Stimulated activated memory B cell treated with anti-CD40 and anti-IgM and Interleukin-4, amounts not matched to agents 10 μg/mL and 1 μg/mL and 100 μg/mL, for 72 hours (primary cell): ENCODE results near the gene MAD1L1.
"Not testable (repeated sequence)": the region's sequence is repeated elsewhere in the genome, so short reads cannot be mapped to it uniquely, and the experiment has no call there.

ENCODE experiments used
- ATAC-seq: fragments of 150-1000 bp; cut with Tn5 transposase; 2 replicates; pipeline ENCODE4 v1.10.0; 2021
- H3K27ac Mint-ChIP-seq: one replicate; pipeline ENCODE4 v1.8.0; 2022; ENCODE audit warnings: mild to moderate bottlenecking, mixed read lengths
- H3K27me3 Mint-ChIP-seq: one replicate; pipeline ENCODE4 v1.8.0; 2022; ENCODE audit warnings: mixed read lengths
- H3K36me3 Mint-ChIP-seq: one replicate; pipeline ENCODE4 v1.8.0; 2022; ENCODE audit warnings: mixed read lengths
- H3K4me1 Mint-ChIP-seq: one replicate; pipeline ENCODE4 v1.8.0; 2022; ENCODE audit warnings: mixed read lengths
- H3K4me3 Mint-ChIP-seq: one replicate; pipeline ENCODE4 v1.8.0; 2022; ENCODE audit warnings: mild to moderate bottlenecking, moderate library complexity, mixed read lengths
- H3K9me3 Mint-ChIP-seq: one replicate; pipeline ENCODE4 v1.8.0; 2022; ENCODE audit warnings: mixed read lengths

MAD1L1 gene

GRCh38 chr7:2162004-2162902 is 70.5 kb downstream of the MAD1L1 start:
- not testable (repeated sequence) for H3K27ac Mint-ChIP-seq, H3K27me3 Mint-ChIP-seq, H3K9me3 Mint-ChIP-seq, ATAC-seq, H3K4me3 Mint-ChIP-seq
- Mint-ChIP-seq H3K36me3 (peaks cover 44% of the 10 kb centered on the region), H3K4me1 (peaks cover 27% of the 10 kb centered on the region)

GRCh38 chr7:2159176-2159520 is 73.6 kb downstream of the MAD1L1 start:
- H3K36me3 Mint-ChIP-seq, result peaks cover 40% of the 10 kb centered on the region
- H3K9me3 Mint-ChIP-seq, result no peaks in the 10 kb centered on the region
- H3K27ac Mint-ChIP-seq, result no peak overlapping the region

DNA sequence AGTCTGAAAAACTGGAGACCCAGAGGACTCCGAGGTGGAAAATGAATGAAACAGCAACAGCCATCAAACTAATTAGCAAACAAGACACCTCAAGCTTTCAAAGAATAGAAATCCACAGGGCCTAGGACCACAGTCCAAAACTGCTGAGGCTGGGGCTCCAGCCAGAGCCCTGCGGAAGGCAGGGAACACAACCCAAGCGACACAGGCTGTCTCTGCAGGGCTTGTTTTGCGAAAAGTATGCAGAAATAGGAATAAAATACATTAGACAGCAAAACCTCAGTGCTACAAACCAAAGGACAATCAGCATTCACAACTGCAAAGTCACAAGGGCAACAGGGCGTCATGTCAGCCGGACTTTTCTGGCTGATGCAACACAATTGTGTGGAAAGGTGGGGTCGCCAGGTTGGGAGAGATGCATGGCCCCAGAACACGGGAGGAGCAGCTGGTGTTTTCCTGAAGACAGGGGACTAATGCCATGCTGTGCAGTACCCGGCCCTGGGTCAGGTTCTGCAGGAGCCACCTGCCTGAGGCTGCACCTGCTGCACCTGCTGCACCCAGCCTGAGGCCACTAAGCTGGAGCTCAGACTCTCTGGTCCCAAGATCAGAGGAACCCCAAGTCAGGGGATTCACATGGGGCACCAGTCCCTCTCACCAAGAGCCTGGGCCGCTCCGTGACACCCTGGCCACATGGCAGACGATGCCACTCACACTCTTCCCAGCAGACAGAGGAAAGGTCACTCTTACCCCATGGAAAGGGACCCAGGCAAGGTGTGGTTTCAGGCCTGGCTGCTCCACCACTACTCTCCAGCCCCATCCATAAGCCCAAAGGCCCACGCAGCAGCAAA is 74.2 kb downstream of the MAD1L1 start:
- Mint-ChIP-seq H3K4me3 (no peak overlapping the region), H3K4me1 (peaks cover 8% of the 10 kb centered on the region), H3K9me3 (no peaks in the 10 kb centered on the region), H3K27me3 (no peaks in the 10 kb centered on the region), H3K36me3 (peaks cover 40% of the 10 kb centered on the region), H3K27ac (no peak overlapping the region)
- ATAC-seq, result no peak

More at GRCh38 chr7:2159176-2159520, 73.6 kb downstream of the MAD1L1 start:
- Mint-ChIP-seq H3K4me1 (peaks cover 3% of the 10 kb centered on the region), H3K4me3 (no peak overlapping the region), H3K27me3 (no peaks in the 10 kb centered on the region)
- no peak for ATAC-seq

- no peak overlapping the region for H3K4me3 Mint-ChIP-seq
- no peaks in the 10 kb centered on the region for H3K9me3 Mint-ChIP-seq
- peaks cover 15% of the 10 kb centered on the region for H3K4me1 Mint-ChIP-seq
- no peaks in the 10 kb centered on the region for H3K27me3 Mint-ChIP-seq
- no peak overlapping the region for H3K27ac Mint-ChIP-seq
- peaks cover 36% of the 10 kb centered on the region for H3K36me3 Mint-ChIP-seq
- no peak for ATAC-seq
Measured at GRCh38 chr7:2157473-2158279, 75.1 kb downstream of the MAD1L1 start.

- peaks cover 35% of the 10 kb centered on the region for H3K36me3 Mint-ChIP-seq
Measured at GRCh38 chr7:2156756-2157472, 75.8 kb downstream of the MAD1L1 start.

GRCh38 chr7:2154831-2155230 is 77.9 kb downstream of the MAD1L1 start:
- no peak overlapping the region for H3K4me3 Mint-ChIP-seq
- peaks cover 35% of the 10 kb centered on the region for H3K36me3 Mint-ChIP-seq
- ATAC-seq, result no peak
- H3K4me1 Mint-ChIP-seq, result peaks cover 15% of the 10 kb centered on the region
- H3K9me3 Mint-ChIP-seq, result no peaks in the 10 kb centered on the region
- H3K27ac Mint-ChIP-seq, result no peak overlapping the region
- no peaks in the 10 kb centered on the region for H3K27me3 Mint-ChIP-seq

More at GRCh38 chr7:2156756-2157472, 75.8 kb downstream of the MAD1L1 start:
- Mint-ChIP-seq H3K27ac (peak overlapping the region; percentile 44), H3K27me3 (no peaks in the 10 kb centered on the region), H3K9me3 (no peaks in the 10 kb centered on the region), H3K4me1 (peaks cover 15% of the 10 kb centered on the region), H3K4me3 (no peak overlapping the region)
- ATAC-seq, result no peak

- Mint-ChIP-seq H3K4me1 (peaks cover 15% of the 10 kb centered on the region), H3K9me3 (no peaks in the 10 kb centered on the region), H3K27me3 (no peaks in the 10 kb centered on the region), H3K27ac (no peak overlapping the region), H3K36me3 (peaks cover 36% of the 10 kb centered on the region), H3K4me3 (no peak overlapping the region)
- no peak for ATAC-seq
Measured at GRCh38 chr7:2154121-2154520, 78.6 kb downstream of the MAD1L1 start.

GRCh38 chr7:2152646-2153045 is 80.1 kb downstream of the MAD1L1 start:
- Mint-ChIP-seq H3K36me3 (peaks cover 44% of the 10 kb centered on the region), H3K27ac (no peak overlapping the region), H3K9me3 (no peaks in the 10 kb centered on the region), H3K4me3 (no peak overlapping the region), H3K4me1 (peaks cover 15% of the 10 kb centered on the region), H3K27me3 (no peaks in the 10 kb centered on the region)
- no peak for ATAC-seq

DNA sequence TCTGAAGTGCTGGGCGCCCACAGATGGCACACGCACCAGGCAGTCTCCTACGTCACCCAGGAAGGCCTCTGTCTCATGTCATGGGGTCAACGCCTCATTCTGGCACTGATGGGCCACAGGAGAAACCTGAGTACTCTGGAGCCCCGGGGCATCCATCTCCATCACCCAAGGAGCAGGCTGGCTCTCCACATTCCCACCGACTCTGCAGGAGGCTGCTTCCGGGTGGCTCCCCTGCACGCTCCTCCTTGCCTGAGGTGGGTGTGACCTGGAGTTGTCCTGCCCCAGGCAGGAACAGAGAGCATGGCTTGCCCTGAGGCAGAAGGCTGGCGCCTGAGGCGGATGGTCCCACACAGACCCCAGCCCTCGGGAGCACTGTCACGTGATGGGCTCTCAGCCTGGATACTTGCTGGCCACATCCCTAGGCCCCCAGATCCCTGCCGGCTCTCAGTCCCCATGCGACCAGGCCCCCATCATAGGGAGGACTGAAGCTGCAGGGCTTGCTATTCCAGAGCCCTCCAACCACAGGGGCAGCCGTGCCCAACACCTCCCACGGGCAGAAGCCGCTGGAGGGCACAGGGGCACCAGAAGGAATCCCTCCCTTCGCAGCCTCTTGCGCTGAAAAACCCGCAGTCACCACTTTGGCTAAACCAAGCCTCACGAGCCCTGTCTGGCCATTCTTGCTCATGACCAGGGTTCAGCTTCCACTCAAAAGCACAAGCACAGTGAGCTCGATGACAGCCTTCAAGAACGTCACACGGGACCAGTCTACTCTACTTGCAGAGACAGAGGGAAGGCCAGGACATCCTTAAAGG is 80.7 kb downstream of the MAD1L1 start:
- peaks cover 50% of the 10 kb centered on the region for H3K36me3 Mint-ChIP-seq
- peaks cover 15% of the 10 kb centered on the region for H3K4me1 Mint-ChIP-seq
- no peak overlapping the region for H3K27ac Mint-ChIP-seq
- no peak for ATAC-seq
- H3K9me3 Mint-ChIP-seq, result no peaks in the 10 kb centered on the region
- H3K27me3 Mint-ChIP-seq, result no peaks in the 10 kb centered on the region
- no peak overlapping the region for H3K4me3 Mint-ChIP-seq

GRCh38 chr7:2151237-2151636 is 81.5 kb downstream of the MAD1L1 start:
- ATAC-seq, result no peak
- Mint-ChIP-seq H3K27ac (no peak overlapping the region), H3K36me3 (peaks cover 58% of the 10 kb centered on the region), H3K27me3 (no peaks in the 10 kb centered on the region), H3K4me3 (no peak overlapping the region), H3K9me3 (no peaks in the 10 kb centered on the region), H3K4me1 (peaks cover 15% of the 10 kb centered on the region)

GRCh38 chr7:2150445-2150815 is 82.3 kb downstream of the MAD1L1 start:
- H3K36me3 Mint-ChIP-seq, result peaks cover 61% of the 10 kb centered on the region
- H3K4me1 Mint-ChIP-seq, result peaks cover 15% of the 10 kb centered on the region
- ATAC-seq, result no peak
- H3K4me3 Mint-ChIP-seq, result no peak overlapping the region
- H3K27ac Mint-ChIP-seq, result no peak overlapping the region
- H3K9me3 Mint-ChIP-seq, result no peaks in the 10 kb centered on the region
- no peaks in the 10 kb centered on the region for H3K27me3 Mint-ChIP-seq

DNA sequence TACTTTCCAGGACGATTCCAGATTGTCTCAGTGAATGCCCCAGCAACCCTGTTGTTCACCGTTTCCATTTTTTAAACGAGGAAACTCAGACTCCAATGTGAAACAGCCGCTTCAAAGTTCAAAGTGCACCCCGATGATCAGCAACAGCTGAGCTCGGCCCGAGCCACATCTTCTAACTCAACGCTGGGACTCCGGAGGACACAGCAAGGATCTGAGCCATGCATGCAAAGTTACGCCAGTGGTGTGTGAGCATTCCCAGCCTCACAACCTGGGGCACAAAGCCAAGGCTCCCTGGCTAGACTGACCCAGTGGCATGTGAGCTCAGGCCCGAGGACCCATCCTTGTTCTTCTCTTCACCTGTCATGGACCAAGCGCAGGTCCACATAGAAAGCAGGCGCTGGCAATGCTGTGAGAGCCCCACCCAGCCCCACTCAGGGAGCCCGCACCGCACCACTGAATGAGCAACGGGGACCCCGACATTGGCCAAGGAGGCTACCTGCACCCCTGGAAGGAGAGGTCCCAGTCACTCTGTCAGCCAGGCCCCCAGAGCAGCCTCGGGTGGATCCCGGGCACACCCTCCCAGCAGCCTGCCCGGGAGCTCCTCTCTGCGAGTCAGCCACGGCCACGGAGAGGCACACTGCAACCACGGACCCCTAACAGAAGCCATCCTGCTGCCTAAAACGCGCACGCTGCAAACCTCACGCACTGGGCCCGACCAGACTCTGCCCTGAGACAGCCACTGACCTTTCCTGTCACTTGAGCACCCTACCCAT is 82.9 kb downstream of the MAD1L1 start:
- no peak overlapping the region for H3K27ac Mint-ChIP-seq
- peaks cover 15% of the 10 kb centered on the region for H3K4me1 Mint-ChIP-seq
- H3K4me3 Mint-ChIP-seq, result no peak overlapping the region
- H3K27me3 Mint-ChIP-seq, result no peaks in the 10 kb centered on the region
- no peak for ATAC-seq
- peaks cover 61% of the 10 kb centered on the region for H3K36me3 Mint-ChIP-seq
- no peaks in the 10 kb centered on the region for H3K9me3 Mint-ChIP-seq

- H3K36me3 Mint-ChIP-seq, result peaks cover 61% of the 10 kb centered on the region
- no peak overlapping the region for H3K4me3 Mint-ChIP-seq
- H3K27ac Mint-ChIP-seq, result no peak overlapping the region
- H3K4me1 Mint-ChIP-seq, result peaks cover 10% of the 10 kb centered on the region
- no peak for ATAC-seq
- H3K27me3 Mint-ChIP-seq, result no peaks in the 10 kb centered on the region
- H3K9me3 Mint-ChIP-seq, result no peaks in the 10 kb centered on the region
Measured at GRCh38 chr7:2148814-2149213, 83.9 kb downstream of the MAD1L1 start.
